Duodenal mucosa (tissue), 2 donors: ENCODE data around the gene SYNDIG1.

Source experiments
- H3K27ac ChIP-seq: one replicate; pipeline ENCODE4 v1.7.0; 2013; ENCODE audit warnings: low read depth, low read length
- H3K27me3 ChIP-seq, 2 donors: one replicate each; pipeline ENCODE4 v1.7.0; 2013; ENCODE audit warnings: low read length in 2 of 2, control low read depth in 1 of 2; ENCODE audit not compliant: insufficient read depth in 2 of 2, control insufficient read depth in 1 of 2
- H3K36me3 ChIP-seq, 2 donors: one replicate each; pipeline ENCODE4 v1.7.0; 2013; ENCODE audit warnings: low read length in 2 of 2, control low read depth in 1 of 2; ENCODE audit not compliant: insufficient read depth in 2 of 2, control insufficient read depth in 1 of 2
- H3K4me1 ChIP-seq, 2 donors: one replicate each; pipeline ENCODE4 v1.7.0; 2013; ENCODE audit warnings: low read length in 2 of 2, control low read depth in 1 of 2; ENCODE audit not compliant: insufficient read depth in 2 of 2, control insufficient read depth in 1 of 2
- H3K4me3 ChIP-seq, 2 donors: one replicate each; pipeline ENCODE4 v1.7.0; 2013; ENCODE audit warnings: low read length in 2 of 2, low read depth in 1 of 2
- H3K9ac ChIP-seq, 2 donors: one replicate each; pipeline ENCODE4 v1.7.0; 2013; ENCODE audit warnings: low read length in 2 of 2, low read depth in 1 of 2
- H3K9me3 ChIP-seq, 2 donors: one replicate each; pipeline ENCODE4 v1.7.0; 2013; ENCODE audit warnings: low read length in 2 of 2, control low read depth in 1 of 2; ENCODE audit not compliant: control insufficient read depth in 1 of 2

The SYNDIG1 gene

GRCh38 chr20:24588725-24589340 lies 119.4 kb downstream of the SYNDIG1 start:
- Histone ChIP-seq H3K27me3 (no peaks in the 10 kb centered on the region), H3K9ac (no peak overlapping the region), H3K4me1 (no peaks in the 10 kb centered on the region)

GRCh38 chr20:24589381-24589780 lies 120.0 kb downstream of the SYNDIG1 start:
- Histone ChIP-seq H3K4me1 (no peaks in the 10 kb centered on the region), H3K4me3 (no peak overlapping the region), H3K27me3 (no peaks in the 10 kb centered on the region), H3K36me3 (no peaks in the 10 kb centered on the region), H3K9me3 (no peaks in the 10 kb centered on the region), H3K27ac (no peak overlapping the region), H3K9ac (no peak overlapping the region)

More at GRCh38 chr20:24588725-24589340, 119.4 kb downstream of the SYNDIG1 start:
- Histone ChIP-seq H3K27ac (no peak overlapping the region), H3K36me3 (no peaks in the 10 kb centered on the region), H3K4me3 (no peak overlapping the region), H3K9me3 (no peaks in the 10 kb centered on the region)

- Histone ChIP-seq H3K9ac (no peak overlapping the region), H3K36me3 (no peaks in the 10 kb centered on the region), H3K27me3 (no peaks in the 10 kb centered on the region), H3K9me3 (no peaks in the 10 kb centered on the region), H3K4me1 (no peaks in the 10 kb centered on the region), H3K4me3 (no peak overlapping the region), H3K27ac (no peak overlapping the region)
Observed at GRCh38 chr20:24589815-24590177, 120.4 kb downstream of the SYNDIG1 start.

- Histone ChIP-seq H3K27me3 (no peaks in the 10 kb centered on the region), H3K9me3 (no peaks in the 10 kb centered on the region), H3K9ac (no peak overlapping the region), H3K27ac (no peak overlapping the region), H3K4me1 (no peaks in the 10 kb centered on the region), H3K4me3 (no peak overlapping the region), H3K36me3 (no peaks in the 10 kb centered on the region)
Observed at GRCh38 chr20:24590178-24590982, 121.0 kb downstream of the SYNDIG1 start.

GRCh38 chr20:24597051-24597450 lies 127.6 kb downstream of the SYNDIG1 start:
- Histone ChIP-seq H3K9me3 (no peaks in the 10 kb centered on the region), H3K36me3 (no peaks in the 10 kb centered on the region), H3K4me3 (no peak overlapping the region), H3K27ac (no peak overlapping the region), H3K4me1 (no peaks in the 10 kb centered on the region), H3K27me3 (no peaks in the 10 kb centered on the region), H3K9ac (no peak overlapping the region)

GRCh38 chr20:24598346-24598745 lies 128.9 kb downstream of the SYNDIG1 start:
- H3K9me3 ChIP-seq, result no peaks in the 10 kb centered on the region
- no peaks in the 10 kb centered on the region for H3K4me1 ChIP-seq
- H3K27ac ChIP-seq, result no peak overlapping the region
- no peaks in the 10 kb centered on the region for H3K36me3 ChIP-seq
- no peak overlapping the region for H3K4me3 ChIP-seq
- no peak overlapping the region for H3K9ac ChIP-seq
- H3K27me3 ChIP-seq, result no peaks in the 10 kb centered on the region

- no peak overlapping the region for H3K4me3 ChIP-seq
- no peaks in the 10 kb centered on the region for H3K27me3 ChIP-seq
- H3K36me3 ChIP-seq, result no peaks in the 10 kb centered on the region
- no peaks in the 10 kb centered on the region for H3K4me1 ChIP-seq
- H3K9me3 ChIP-seq, result no peaks in the 10 kb centered on the region
- H3K27ac ChIP-seq, result no peak overlapping the region
- H3K9ac ChIP-seq, result no peak overlapping the region
Observed at GRCh38 chr20:24598996-24599395, 129.6 kb downstream of the SYNDIG1 start.

- Histone ChIP-seq H3K36me3 (no peaks in the 10 kb centered on the region), H3K4me3 (no peak overlapping the region), H3K27ac (no peak overlapping the region)
Observed at GRCh38 chr20:24600012-24600411, 130.6 kb downstream of the SYNDIG1 start.

GRCh38 chr20:24603454-24603853 lies 134.0 kb downstream of the SYNDIG1 start:
- H3K9ac ChIP-seq, result no peak overlapping the region
- no peaks in the 10 kb centered on the region for H3K4me1 ChIP-seq
- no peak overlapping the region for H3K27ac ChIP-seq
- no peaks in the 10 kb centered on the region for H3K36me3 ChIP-seq
- no peaks in the 10 kb centered on the region for H3K9me3 ChIP-seq
- no peaks in the 10 kb centered on the region for H3K27me3 ChIP-seq
- no peak overlapping the region for H3K4me3 ChIP-seq

More at GRCh38 chr20:24600012-24600411, 130.6 kb downstream of the SYNDIG1 start:
- H3K4me1 ChIP-seq, result no peaks in the 10 kb centered on the region
- no peak overlapping the region for H3K9ac ChIP-seq
- no peaks in the 10 kb centered on the region for H3K9me3 ChIP-seq
- no peaks in the 10 kb centered on the region for H3K27me3 ChIP-seq

GRCh38 chr20:24604966-24605665 lies 135.7 kb downstream of the SYNDIG1 start:
- Histone ChIP-seq H3K4me1 (no peaks in the 10 kb centered on the region), H3K36me3 (no peaks in the 10 kb centered on the region), H3K4me3 (no peak overlapping the region), H3K9ac (no peak overlapping the region), H3K27me3 (no peaks in the 10 kb centered on the region), H3K9me3 (no peaks in the 10 kb centered on the region), H3K27ac (no peak overlapping the region)
